NCI-H748 (cell line): Measurements from ENCODE around the gene SMG7.

Experiments used
- DNase-seq: peaks from one replicate; lab custom pipeline; 2025; ENCODE audit not compliant: unreplicated experiment; lab: John Stamatoyannopoulos, UW

Gene SMG7

GRCh38 chr1:183554577-183554976 lies 82.3 kb downstream of the SMG7 start:
- no peak for DNase-seq

GRCh38 chr1:183559061-183559460 lies 86.8 kb downstream of the SMG7 start:
- DNase-seq = no peak

GRCh38 chr1:183562701-183563100 lies 90.4 kb downstream of the SMG7 start:
- DNase-seq = no peak

- no peak for DNase-seq
Observed at GRCh38 chr1:183565261-183565660, 93.0 kb downstream of the SMG7 start.

- DNase-seq = no peak
Observed at GRCh38 chr1:183566026-183566425, 93.7 kb downstream of the SMG7 start.

- no peak for DNase-seq
Observed at GRCh38 chr1:183567584-183567983, 95.3 kb downstream of the SMG7 start.

GRCh38 chr1:183568176-183569021 lies 96.1 kb downstream of the SMG7 start:
- DNase-seq = no peak

GRCh38 chr1:183569141-183569540 lies 96.8 kb downstream of the SMG7 start:
- no peak for DNase-seq

- DNase-seq = no peak
Observed at GRCh38 chr1:183569801-183570200, 97.5 kb downstream of the SMG7 start.

- no peak for DNase-seq
Observed at GRCh38 chr1:183570451-183570850, 98.2 kb downstream of the SMG7 start.

GRCh38 chr1:183571678-183572268 lies 99.5 kb downstream of the SMG7 start:
- no peak for DNase-seq

- no peak for DNase-seq
Observed at GRCh38 chr1:183572721-183573120, 100.4 kb downstream of the SMG7 start.

- no peak for DNase-seq
Observed at GRCh38 chr1:183575606-183576005, 103.3 kb downstream of the SMG7 start.

- DNase-seq = no peak
Observed at GRCh38 chr1:183576537-183576936, 104.2 kb downstream of the SMG7 start.

GRCh38 chr1:183577897-183578465 lies 105.7 kb downstream of the SMG7 start:
- no peak for DNase-seq

- DNase-seq = no peak
Observed at GRCh38 chr1:183578856-183579255, 106.6 kb downstream of the SMG7 start.

GRCh38 chr1:183580281-183580682 lies 108.0 kb downstream of the SMG7 start:
- DNase-seq = peak; percentile 16

- DNase-seq = no peak
Observed at GRCh38 chr1:183582021-183582713, 109.9 kb downstream of the SMG7 start.

GRCh38 chr1:183583466-183583865 lies 111.2 kb downstream of the SMG7 start:
- no peak for DNase-seq

- no peak for DNase-seq
Observed at GRCh38 chr1:183584147-183584546, 111.8 kb downstream of the SMG7 start.

GRCh38 chr1:183585038-183585437 lies 112.7 kb downstream of the SMG7 start:
- no peak for DNase-seq

GRCh38 chr1:183586455-183586854 lies 114.2 kb downstream of the SMG7 start:
- no peak for DNase-seq
